Measurements from ENCODE around the gene CASP6. TPM values are rescaled to one million over a fixed set of nuclear protein-coding genes. Genes with fewer than 3 reads are reported as not detected.

CASP6 gene
- total and polyA plus RNA-seq, 2 of the 8 experiments (the other 6 are each of a cell fraction or from before 2014, with no cell fraction given): 29.5 to 35.1 TPM

DNA sequence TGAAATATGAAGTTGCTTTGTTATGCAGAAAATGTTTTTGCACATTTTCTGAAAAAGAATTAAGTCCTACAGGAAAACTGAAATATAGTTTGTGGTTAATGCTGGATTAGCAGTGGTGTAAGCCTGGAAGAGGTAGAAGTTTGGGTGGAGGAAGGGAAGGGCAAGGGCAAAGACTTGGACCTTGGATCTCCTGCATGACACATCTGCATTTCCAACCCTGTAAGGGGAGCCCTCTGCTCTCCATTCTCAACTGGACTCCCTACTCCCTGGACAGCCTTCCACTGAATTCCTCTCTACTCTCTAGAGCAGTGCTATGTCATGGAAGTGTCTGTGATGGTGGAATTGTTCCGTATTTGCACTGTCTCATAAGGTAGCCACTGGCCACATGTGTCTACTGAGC, 4.6 kb downstream of the CASP6 start:
- Histone ChIP-seq H2BK15ac (ENCODE audit: low read length) (no peak overlapping the region), H2BK120ac (replicated peaks; ENCODE audit: low read depth, low read length) (no peak overlapping the region), H3K23me2 (ENCODE audit: low read depth, low read length) (peaks cover 10% of the 10 kb centered on the region; the same call in 1 of the 2 replicates), H3K56ac (replicated peaks; ENCODE audit: insufficient read length, low read depth, low read length) (no peak overlapping the region), H4K91ac (replicated peaks; ENCODE audit: insufficient read length, low read length) (no peak overlapping the region), H4K20me1 (replicated peaks in 1 of 2; ENCODE audit: control insufficient read depth in 1 of 2, insufficient read depth in 2 of 2, low read length in 2 of 2) (no peaks in the 10 kb centered on the region), H3K79me1 (ENCODE audit: low read depth, low read length) (no peaks in the 10 kb centered on the region), H2BK5ac (ENCODE audit: low read depth, low read length) (no peak overlapping the region), H3K4me1 (replicated peaks in 1 of 4; ENCODE audit: control insufficient read depth in 3 of 4, insufficient read depth in 4 of 4, low read length in 3 of 4) (peaks cover 0 to 6% (median 3%) of the 10 kb centered on the region in 4 experiments), H3K27me3 (replicated peaks in 1 of 4; ENCODE audit: control insufficient read depth in 3 of 4, extremely low read depth in 1 of 4, insufficient read depth in 3 of 4, low read length in 3 of 4) (no peaks in the 10 kb centered on the region), H3K27ac (ENCODE audit: low read depth, low read length) (no peak overlapping the region), H3K79me2 (ENCODE audit: control insufficient read depth in 1 of 2, insufficient read depth in 2 of 2, low read length in 2 of 2) (peaks cover 0 to 16% of the 10 kb centered on the region in 2 experiments; a peak in 2 of 4 replicates), H4K5ac (ENCODE audit: insufficient read length, low read depth, low read length) (no peak overlapping the region), H2BK20ac (ENCODE audit: low read length) (no peak overlapping the region), H2AK5ac (ENCODE audit: low read depth, low read length) (no peak overlapping the region), H3K9me3 (ENCODE audit: insufficient read depth in 2 of 2, low read depth in 1 of 2, low read length in 1 of 2) (no peaks in the 10 kb centered on the region), H4K8ac (ENCODE audit: extremely low read depth, insufficient read depth, low read length) (no peak overlapping the region), H3K14ac (ENCODE audit: insufficient read length) (no peak overlapping the region), H2AFZ (ENCODE audit: low read length) (no peak overlapping the region), H2BK12ac (ENCODE audit: low read depth, low read length) (no peak overlapping the region), H3K9ac (replicated peaks in 1 of 4; ENCODE audit: extremely low read depth in 1 of 4, low read depth in 3 of 4, low read length in 3 of 4) (no peak overlapping the region), H3K4me3 (ENCODE audit: extremely low read depth in 1 of 4, insufficient read depth in 2 of 4, low read depth in 3 of 4, low read length in 4 of 4) (no peak overlapping the region), H3K4ac (replicated peaks; ENCODE audit: insufficient read length, low read depth, low read length) (no peak overlapping the region), H3K36me3 (ENCODE audit: control insufficient read depth in 2 of 4, insufficient read depth in 4 of 4, low read length in 3 of 4) (peaks cover 3 to 23% (median 10%) of the 10 kb centered on the region in 4 experiments; a peak in 5 of 8 replicates), H3K23ac (ENCODE audit: insufficient read length) (no peak overlapping the region), H3K18ac (ENCODE audit: extremely low read depth, low read length) (no peak overlapping the region), H3K4me2 (ENCODE audit: insufficient read depth in 1 of 2, low read depth in 2 of 2, low read length in 2 of 2) (no peak overlapping the region)
- WGBS, 2 experiments (ENCODE audit: extremely low coverage in 1 of 2, insufficient coverage in 1 of 2, insufficient read length in 1 of 2, insufficient replicate concordance in 2 of 2, low coverage in 1 of 2, low lambda C conversion rate in 2 of 2, missing lambda C conversion rate in 1 of 2): 92% methylated on average over 1 of the region's 1 CpG; no CpG with 5 or more reads in 1 of the 2 experiments
- no peak for FAIRE-seq
- POLR2A ChIA-PET (ENCODE audit: partially characterized antibody): interaction anchor here (1.3 kb wide), 1 partner anchor 17 kb away, joined by 4 read pairs; no protein-coding TSS in a partner anchor
- no peak for DNase-seq (ENCODE audit: low read depth in 1 of 2, low spot score in 2 of 2)
- CTCF ChIA-PET (ENCODE audit: partially characterized antibody): interaction anchor here (1.1 to 1.7 kb wide), 3 partner anchors 9 to 124 kb away, joined by 3 to 5 read pairs (median 4); no protein-coding TSS in a partner anchor
- TF ChIP-seq CTBP2 (IDR thresholded peaks at IDR 0.05; ENCODE audit: borderline replicate concordance, insufficient read depth, insufficient read length, low read length) (no peak), TBP (IDR thresholded peaks at IDR 0.05; ENCODE audit: low read depth, low read length) (no peak), SRF (IDR thresholded peaks at IDR 0.05; ENCODE audit: low read depth, low read length) (no peak)
